HG03175 (cell line): ENCODE measurements around the gene ZDHHC14.

Source experiments
- ATAC-seq: cut with Tn5 transposase; IDR thresholded peaks from one replicate; pipeline ENCODE4 v1.9.1; 2021; ENCODE audit warnings: mild to moderate bottlenecking, moderate library complexity; ENCODE audit not compliant: unreplicated experiment

ZDHHC14 gene

GRCh38 chr6:157724138-157724820 is 343.3 kb downstream of the ZDHHC14 start:
- ATAC-seq, result no peak

GRCh38 chr6:157724960-157725741 is 344.2 kb downstream of the ZDHHC14 start:
- ATAC-seq, result no peak

- no peak for ATAC-seq
Observed at GRCh38 chr6:157725836-157726235, 344.8 kb downstream of the ZDHHC14 start.

- ATAC-seq, result no peak
Observed at GRCh38 chr6:157726892-157727628, 346.1 kb downstream of the ZDHHC14 start.
